ENCODE measurements around the gene HTR3A. TPM values are rescaled to one million over a fixed set of nuclear protein-coding genes. Genes with fewer than 3 reads are reported as not detected.

Gene HTR3A
- total and polyA plus RNA-seq, 2 experiments from 2014 or later = 5.8 to 8.1 TPM

- H3K27ac Mint-ChIP-seq = no peak overlapping the region
- ATAC-seq (no peak), DNase-seq (ENCODE audit: low spot score) (no peak)
- H3K4me3 Mint-ChIP-seq = no peak overlapping the region
- no peak overlapping the region for H3K4me3 ChIP-seq
- no peaks in the 10 kb centered on the region for H3K4me1 Mint-ChIP-seq
- no peaks in the 10 kb centered on the region for H3K4me1 ChIP-seq (ENCODE audit: insufficient read depth)
- no peak overlapping the region for H3K27ac ChIP-seq (ENCODE audit: low read depth)
- no peaks in the 10 kb centered on the region for H3F3A ChIP-seq (replicated peaks; ENCODE audit: low read depth)
- H3K36me3 ChIP-seq (ENCODE audit: insufficient read depth) = no peaks in the 10 kb centered on the region
- TF ChIP-seq NANOG (IDR thresholded peaks at IDR 0.05; ENCODE audit: borderline replicate concordance) (no peak), CREB1 (CRISPR knock-in tag; IDR thresholded peaks at IDR 0.05; ENCODE audit: low read depth) (no peak), STAT1 (IDR thresholded peaks at IDR 0.05; ENCODE audit: unreplicated experiment) (no peak), EZH2 (IDR thresholded peaks at IDR 0.05; ENCODE audit: low read depth, unreplicated experiment) (no peak), ZNF331 (CRISPR knock-in tag; IDR thresholded peaks at IDR 0.05; ENCODE audit: low read depth) (no peak), ETS1 (IDR thresholded peaks at IDR 0.05) (no peak), JUNB (IDR thresholded peaks at IDR 0.05; ENCODE audit: unreplicated experiment) (no peak), CTCF (conservative IDR thresholded peaks at IDR 0.05; ENCODE audit: low read depth in 2 of 2) (no peak), POLR2AphosphoS5 (IDR thresholded peaks at IDR 0.05; ENCODE audit: low read depth) (no peak), ZNF114 (CRISPR knock-in tag; IDR thresholded peaks at IDR 0.05) (no peak), EZH2phosphoT487 (IDR thresholded peaks at IDR 0.05; ENCODE audit: unreplicated experiment) (no peak), ZNF462 (CRISPR knock-in tag; IDR thresholded peaks at IDR 0.05) (no peak), REST (IDR thresholded peaks at IDR 0.05; ENCODE audit: unreplicated experiment) (no peak)
- H3K27me3 ChIP-seq (ENCODE audit: insufficient read depth) = no peaks in the 10 kb centered on the region
- H3K9me2 ChIP-seq (ENCODE audit: insufficient read depth) = no peaks in the 10 kb centered on the region
- no peaks in the 10 kb centered on the region for H4K20me1 ChIP-seq (replicated peaks; ENCODE audit: insufficient read depth)
- H3K9me3 Mint-ChIP-seq = no peaks in the 10 kb centered on the region
- H3K79me2 ChIP-seq (replicated peaks; ENCODE audit: insufficient read depth) = no peaks in the 10 kb centered on the region
- peak overlapping the region; percentile 15; the same call in 1 of the 2 replicates for H2AFZ ChIP-seq
- H3K27me3 Mint-ChIP-seq (ENCODE audit: insufficient read depth, low read depth, poor library complexity) = peaks cover 3% of the 10 kb centered on the region
- no peak overlapping the region for H3K4me2 ChIP-seq
- no peaks in the 10 kb centered on the region for H3K36me3 Mint-ChIP-seq (ENCODE audit: low read depth)
These were observed 48.4 kb upstream of the HTR3A start for GRCh38 chr11:113926273-113927197.
